K562 (cell line): ENCODE data around the gene MYG1. TPM values are rescaled to one million over a fixed set of nuclear protein-coding genes. Genes with fewer than 3 reads are reported as not detected.
A peak's percentile ranks its signal among the peaks of the same experiment; 100 is the strongest.

Experiments used
- BRF2 ChIP-seq: IDR thresholded peaks from 3 replicates; pipeline ENCODE4 v1.6.1; 2011; ENCODE audit warnings: borderline replicate concordance, mild to moderate bottlenecking; ENCODE audit not compliant: insufficient read length, insufficient read depth
- FOXK2 ChIP-seq, 2 experiments: fragments of 450-650 bp; IDR thresholded peaks in 1 of 2; conservative IDR thresholded peaks in 1 of 2; 2 replicates each; pipeline ENCODE4 v1.6.1; 2016; ENCODE audit warnings: low read depth in 2 of 2, mild to moderate bottlenecking in 1 of 2
- FOXO4 ChIP-seq: fragments of 450-650 bp; formaldehyde crosslinking; IDR thresholded peaks from 2 replicates; pipeline ENCODE4 v1.4.0; 2020; ENCODE audit warnings: mild to moderate bottlenecking, moderate library complexity
- FOXP1 ChIP-seq: sonication (generic); formaldehyde crosslinking; IDR thresholded peaks from 2 replicates; pipeline ENCODE4 v1.8.0; 2022; ENCODE audit warnings: mild to moderate bottlenecking, missing genetic modification reagents
- GABPB2 ChIP-seq: fragments of 250-450 bp; sonication (Bioruptor Pico); conservative IDR thresholded peaks from 2 replicates; pipeline ENCODE4 v1.5.1; 2021; ENCODE audit warnings: mild to moderate bottlenecking
- GTF2F1 ChIP-seq: IDR thresholded peaks from 2 replicates; pipeline ENCODE4 v1.6.1; 2011; ENCODE audit warnings: low read depth, low read length, improper control_type of control experiment
- HMG20B ChIP-seq: fragments of 250-450 bp; sonication (Bioruptor Pico); IDR thresholded peaks from 2 replicates; pipeline ENCODE4 v1.5.0; 2021; ENCODE audit warnings: mild to moderate bottlenecking
- IFI16 ChIP-seq: fragments of 250-450 bp; sonication (Bioruptor Pico); IDR thresholded peaks from 2 replicates; pipeline ENCODE4 v2.1.2; 2022; ENCODE audit warnings: mild to moderate bottlenecking, inconsistent platforms
- KAT7 ChIP-seq: sonication (generic); formaldehyde crosslinking; IDR thresholded peaks from 2 replicates; pipeline ENCODE4 v1.8.0; 2022; ENCODE audit warnings: missing genetic modification reagents, mild to moderate bottlenecking, borderline replicate concordance
- MBD2 ChIP-seq: sonication (generic); IDR thresholded peaks from 2 replicates; pipeline ENCODE4 v1.6.1; 2016; ENCODE audit warnings: low read depth, borderline replicate concordance
- MEF2D ChIP-seq: conservative IDR thresholded peaks from 2 replicates; pipeline ENCODE4 v1.6.1; 2016; ENCODE audit warnings: low read depth, missing genetic modification characterization, missing compliant biosample characterization
- PCBP2 ChIP-seq: fragments of 200-400 bp; formaldehyde crosslinking; IDR thresholded peaks from 2 replicates; pipeline ENCODE4 v1.6.1; 2018; ENCODE audit warnings: low read length, low read depth, mild to moderate bottlenecking, moderate library complexity; ENCODE audit not compliant: poor library complexity, severe bottlenecking
- POU5F1 ChIP-seq: fragments of 150-350 bp; IDR thresholded peaks from 2 replicates; pipeline ENCODE4 v1.6.1; 2014; ENCODE audit warnings: borderline replicate concordance, low read length, low read depth, mild to moderate bottlenecking; ENCODE audit not compliant: partially characterized antibody
- RBM15 ChIP-seq: fragments of 200-400 bp; formaldehyde crosslinking; IDR thresholded peaks from 2 replicates; pipeline ENCODE4 v1.6.1; 2018; ENCODE audit warnings: mild to moderate bottlenecking, low read length, moderate library complexity; ENCODE audit not compliant: insufficient read depth
- SOX6 ChIP-seq: fragments of 450-650 bp; IDR thresholded peaks from 2 replicates; pipeline ENCODE4 v1.6.1; 2014; ENCODE audit warnings: mild to moderate bottlenecking
- TAF15 ChIP-seq: fragments of 200-400 bp; formaldehyde crosslinking; IDR thresholded peaks from 2 replicates; pipeline ENCODE4 v1.6.1; 2017; ENCODE audit warnings: mild to moderate bottlenecking, low read depth, low read length, moderate library complexity
- TEAD4 ChIP-seq, 2 experiments: sonication (generic) in 1 of 2; formaldehyde crosslinking in 1 of 2; IDR thresholded peaks; 2 replicates each; pipeline versions ENCODE4 v1.6.1 to v1.8.0; 2012 to 2022; ENCODE audit warnings: borderline replicate concordance in 1 of 2, inconsistent platforms in 1 of 2, low read length in 1 of 2, mild to moderate bottlenecking in 1 of 2, missing genetic modification reagents in 1 of 2
- USF2 ChIP-seq: sonication (generic); formaldehyde crosslinking; IDR thresholded peaks from 2 replicates; pipeline ENCODE4 v1.5.0; 2020; ENCODE audit warnings: missing genetic modification reagents
- ZFP91 ChIP-seq: sonication (generic); formaldehyde crosslinking; IDR thresholded peaks from 2 replicates; pipeline ENCODE4 v1.8.0; 2022; ENCODE audit warnings: mild to moderate bottlenecking, missing genetic modification reagents
- ZNF3 ChIP-seq: fragments of 250-450 bp; sonication (Bioruptor Pico); IDR thresholded peaks from 2 replicates; pipeline ENCODE4 v1.5.0; 2021; ENCODE audit warnings: mild to moderate bottlenecking, moderate library complexity
- ZNF431 ChIP-seq: sonication (generic); formaldehyde crosslinking; IDR thresholded peaks from 2 replicates; pipeline ENCODE4 v1.8.0; 2022; ENCODE audit warnings: mild to moderate bottlenecking, missing genetic modification reagents
- ZNF644 ChIP-seq: fragments of 200-800 bp; sonication (Bioruptor generic); IDR thresholded peaks from 2 replicates; pipeline ENCODE4 v1.6.1; 2016; ENCODE audit warnings: low read depth, missing genetic modification characterization, missing compliant biosample characterization
- polyA plus RNA-seq, 8 experiments: library from polyadenylated mRNA; depleted of rRNA in 4 of 8; stranded (reverse) in 5 of 8; unstranded in 3 of 8; fragments of >200 nt; fragmentation: Nextera tagmentation in 2 of 8; fragmentation: Illumina TruSeq in 1 of 8; extraction: Ambion mirVana in 2 of 8; extraction: Trizol in 1 of 8; gene quantifications; 2 replicates each; pipeline versions ENCODE4 v1.2.1 to v1.2.3, GENCODE V29; 2011 to 2014; ENCODE audit warnings: inconsistent platforms in 1 of 8, missing spikeins in 1 of 8
- total RNA-seq, 7 experiments: library from RNA; depleted of rRNA in 6 of 7; stranded (reverse); fragments of >200 nt in 6 of 7; fragmentation: Illumina TruSeq in 2 of 7; extraction: Trizol in 2 of 7; gene quantifications; 2 replicates each; pipeline versions ENCODE4 v1.2.1 to v1.2.3, GENCODE V29; 2011 to 2021; ENCODE audit warnings: low replicate concordance in 1 of 7

MYG1 gene
- total and polyA plus RNA-seq, 9 of the 15 experiments (the other 6 are each of a cell fraction or from before 2014, with no cell fraction given), result 0.45 to 5.6 (median 2.1) TPM

GRCh38 chr12:53352331-53353256 is 53.1 kb downstream of the MYG1 start (continued):
- TF ChIP-seq BRF2 (no peak), HMG20B (CRISPR knock-in tag) (no peak), TAF15 (no peak), FOXK2 (conservative IDR thresholded peaks at IDR 0.05 in 1 of 2, IDR thresholded peaks at IDR 0.05 in 1 of 2; ENCODE audit: low read depth in 2 of 2) (no peak), SOX6 (0 out of 2 replicates have a peak, but pooled peaks have one; percentile 36), PCBP2 (no peak), GTF2F1 (no peak), ZFP91 (CRISPR knock-in tag) (no peak), USF2 (no peak), IFI16 (no peak), RBM15 (no peak), ZNF3 (CRISPR knock-in tag) (no peak), MBD2 (no peak), ZNF431 (CRISPR knock-in tag) (no peak), POU5F1 (no peak), ZNF644 (tag) (no peak), GABPB2 (CRISPR knock-in tag) (no peak), MEF2D (tag) (no peak), TEAD4 (IDR thresholded peaks at IDR 0.05; ENCODE audit: low read length) (no peak), TEAD4 (CRISPR knock-in tag; IDR thresholded peaks at IDR 0.05; ENCODE audit: borderline replicate concordance) (no peak), KAT7 (CRISPR knock-in tag) (no peak), FOXO4 (CRISPR knock-in tag) (no peak), FOXP1 (no peak)
